HFFc6 (cell line): ENCODE results near the gene NRDC. TPM values are rescaled to one million over a fixed set of nuclear protein-coding genes. Genes with fewer than 3 reads are reported as not detected.
"Not testable (repeated sequence)": the region's sequence is repeated elsewhere in the genome, so short reads cannot be mapped to it uniquely, and the experiment has no call there.

ENCODE experiments used
- DNase-seq: peaks from one replicate; pipeline ENCODE4 v3.0.0-alpha.2; 2018
- H3K27ac Mint-ChIP-seq: 2 replicates; pipeline ENCODE4 v1.8.0; 2020; ENCODE audit warnings: mild to moderate bottlenecking, mixed read lengths
- H3K27me3 Mint-ChIP-seq: 2 replicates; pipeline ENCODE4 v1.8.0; 2021; ENCODE audit warnings: mild to moderate bottlenecking, moderate library complexity, mixed read lengths; ENCODE audit not compliant: insufficient read depth
- H3K36me3 Mint-ChIP-seq: 2 replicates; pipeline ENCODE4 v1.8.0; 2021; ENCODE audit warnings: low read depth, mixed read lengths
- H3K4me1 Mint-ChIP-seq: 2 replicates; pipeline ENCODE4 v1.8.0; 2020; ENCODE audit warnings: low read depth, mixed read lengths
- H3K4me3 Mint-ChIP-seq: 2 replicates; pipeline ENCODE4 v1.8.0; 2020; ENCODE audit warnings: mild to moderate bottlenecking, moderate library complexity, mixed read lengths
- H3K9me3 Mint-ChIP-seq: 2 replicates; pipeline ENCODE4 v1.8.0; 2020; ENCODE audit warnings: mild to moderate bottlenecking, mixed read lengths
- total RNA-seq, 6 experiments: library from RNA; stranded (reverse); fragmentation: NEBNext Ultra II Directional; extraction: Animal tissue kit (Norgen Biotek cat#: 25700); gene quantifications; 2 replicates in 1 of 6; 3 replicates in 5 of 6; pipeline ENCODE4 v1.2.3, GENCODE V29; 2021
- TF ChIP-seq, protein P1 (sequence below): fragments of 200-600 bp; sonication (generic); IDR thresholded peaks from 2 replicates; pipeline ENCODE4 v1.5.0; 2021; ENCODE audit warnings: antibody characterized with exemption, mild to moderate bottlenecking

The NRDC gene
- total RNA-seq, 6 experiments from 2014 or later = 186 to 207 (median 193) TPM

DNA sequence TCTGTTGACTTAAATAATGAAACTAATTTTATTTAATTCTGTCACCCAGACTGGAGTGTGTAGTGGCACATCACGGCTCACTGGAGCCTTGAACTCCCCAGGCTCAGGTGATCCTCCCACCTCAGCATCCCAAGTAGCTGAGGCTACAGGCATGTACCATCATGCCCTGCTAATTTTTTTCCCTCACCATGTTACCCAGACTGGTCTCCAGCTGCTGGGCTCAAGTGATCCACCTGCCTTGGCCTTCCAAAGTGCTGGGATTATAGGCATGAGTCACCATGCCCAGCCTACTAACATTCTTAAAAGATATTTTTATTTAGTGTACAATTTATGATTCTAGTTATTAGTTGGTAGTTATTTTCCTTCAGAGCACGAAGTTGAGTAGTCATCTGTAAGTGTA is 49.5 kb downstream of the NRDC start:
- H3K27me3 Mint-ChIP-seq = no peaks in the 10 kb centered on the region
- no peak overlapping the region for H3K4me3 Mint-ChIP-seq
- H3K4me1 Mint-ChIP-seq = peaks cover 11% of the 10 kb centered on the region
- no peaks in the 10 kb centered on the region for H3K9me3 Mint-ChIP-seq
- peaks cover 10% of the 10 kb centered on the region; the same call in 1 of the 2 replicates for H3K36me3 Mint-ChIP-seq
- TF ChIP-seq, protein P1, sequence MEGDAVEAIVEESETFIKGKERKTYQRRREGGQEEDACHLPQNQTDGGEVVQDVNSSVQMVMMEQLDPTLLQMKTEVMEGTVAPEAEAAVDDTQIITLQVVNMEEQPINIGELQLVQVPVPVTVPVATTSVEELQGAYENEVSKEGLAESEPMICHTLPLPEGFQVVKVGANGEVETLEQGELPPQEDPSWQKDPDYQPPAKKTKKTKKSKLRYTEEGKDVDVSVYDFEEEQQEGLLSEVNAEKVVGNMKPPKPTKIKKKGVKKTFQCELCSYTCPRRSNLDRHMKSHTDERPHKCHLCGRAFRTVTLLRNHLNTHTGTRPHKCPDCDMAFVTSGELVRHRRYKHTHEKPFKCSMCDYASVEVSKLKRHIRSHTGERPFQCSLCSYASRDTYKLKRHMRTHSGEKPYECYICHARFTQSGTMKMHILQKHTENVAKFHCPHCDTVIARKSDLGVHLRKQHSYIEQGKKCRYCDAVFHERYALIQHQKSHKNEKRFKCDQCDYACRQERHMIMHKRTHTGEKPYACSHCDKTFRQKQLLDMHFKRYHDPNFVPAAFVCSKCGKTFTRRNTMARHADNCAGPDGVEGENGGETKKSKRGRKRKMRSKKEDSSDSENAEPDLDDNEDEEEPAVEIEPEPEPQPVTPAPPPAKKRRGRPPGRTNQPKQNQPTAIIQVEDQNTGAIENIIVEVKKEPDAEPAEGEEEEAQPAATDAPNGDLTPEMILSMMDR = no peak
- no peak overlapping the region for H3K27ac Mint-ChIP-seq
- DNase-seq = peak; percentile 3

DNA sequence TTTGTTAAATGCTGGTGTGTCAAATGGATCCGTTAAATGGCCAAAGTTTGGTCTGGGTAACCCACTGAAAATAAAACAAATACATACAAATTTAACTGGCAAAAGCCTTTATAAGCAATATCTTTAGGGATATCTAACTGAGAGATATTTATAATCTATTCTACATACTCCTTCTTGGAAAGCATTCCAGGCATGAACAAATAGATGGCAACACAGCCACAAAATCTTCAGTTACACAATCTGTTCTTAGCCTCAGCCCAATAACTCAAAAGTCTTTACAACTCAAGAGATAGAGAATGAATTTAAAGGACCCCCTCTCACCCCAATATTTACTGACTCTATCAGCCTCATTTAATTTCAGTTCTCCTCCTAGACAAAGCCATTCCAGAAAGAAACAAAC is 58.7 kb downstream of the NRDC start:
- Mint-ChIP-seq H3K27me3 (no peaks in the 10 kb centered on the region; the same call in 1 of the 2 replicates), H3K4me3 (no peak overlapping the region), H3K36me3 (peaks cover 13% of the 10 kb centered on the region; the same call in 1 of the 2 replicates), H3K9me3 (no peaks in the 10 kb centered on the region), H3K4me1 (peaks cover 4% of the 10 kb centered on the region; the same call in 1 of the 2 replicates), H3K27ac (no peak overlapping the region)
- TF ChIP-seq, protein P1 = no peak
- no peak for DNase-seq

DNA sequence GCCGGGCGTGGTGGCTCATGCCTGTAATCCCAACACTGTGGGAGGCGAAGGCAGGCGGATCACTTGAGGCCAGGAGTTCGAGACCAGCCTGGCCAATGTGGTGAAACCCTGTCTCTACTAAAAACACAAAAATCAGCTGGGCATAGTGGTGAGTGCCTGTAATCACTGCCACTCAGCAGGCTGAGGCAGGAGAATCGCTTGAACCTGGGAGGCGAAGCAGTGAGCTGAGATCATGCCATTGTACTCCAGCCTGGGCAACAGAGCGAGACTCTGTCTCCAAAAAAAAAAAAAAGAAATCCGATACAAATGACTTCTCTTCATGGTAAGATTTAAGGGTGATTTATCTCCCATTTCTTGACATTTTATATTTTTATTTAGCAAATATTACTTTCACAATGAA is 59.5 kb downstream of the NRDC start:
- H3K4me3 Mint-ChIP-seq, H3K27ac Mint-ChIP-seq: not testable (repeated sequence)

DNA sequence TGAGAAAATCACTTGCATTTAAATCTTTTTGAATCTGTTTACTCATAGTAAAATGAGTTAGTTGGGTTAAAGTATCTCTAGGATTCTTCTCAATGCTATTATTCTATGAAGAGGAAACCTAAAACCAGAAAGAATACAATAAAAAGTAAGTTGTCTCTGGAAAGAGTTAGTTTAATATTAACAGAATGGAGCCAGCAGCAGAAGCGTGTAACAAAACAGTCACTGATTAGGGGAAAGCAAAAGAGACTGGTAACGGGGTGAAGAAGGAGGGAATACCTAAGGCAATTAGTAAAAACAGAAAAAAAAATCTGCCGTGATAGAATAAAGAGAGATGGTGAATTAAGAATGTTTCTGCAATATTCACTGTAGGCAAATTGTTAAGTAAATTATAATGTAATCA is 60.0 kb downstream of the NRDC start:
- Mint-ChIP-seq H3K4me3 (no peak overlapping the region), H3K27me3 (peaks cover 2% of the 10 kb centered on the region), H3K9me3 (no peaks in the 10 kb centered on the region), H3K4me1 (peaks cover 4% of the 10 kb centered on the region; the same call in 1 of the 2 replicates), H3K36me3 (peaks cover 13% of the 10 kb centered on the region; the same call in 1 of the 2 replicates), H3K27ac (no peak overlapping the region)
- no peak for DNase-seq
- TF ChIP-seq, protein P1 = no peak

More for the DNA sequence above, 59.5 kb downstream of the NRDC start:
- H3K9me3 Mint-ChIP-seq, H3K27me3 Mint-ChIP-seq, DNase-seq, H3K4me1 Mint-ChIP-seq: not testable (repeated sequence)
- peaks cover 13% of the 10 kb centered on the region; the same call in 1 of the 2 replicates for H3K36me3 Mint-ChIP-seq

DNA sequence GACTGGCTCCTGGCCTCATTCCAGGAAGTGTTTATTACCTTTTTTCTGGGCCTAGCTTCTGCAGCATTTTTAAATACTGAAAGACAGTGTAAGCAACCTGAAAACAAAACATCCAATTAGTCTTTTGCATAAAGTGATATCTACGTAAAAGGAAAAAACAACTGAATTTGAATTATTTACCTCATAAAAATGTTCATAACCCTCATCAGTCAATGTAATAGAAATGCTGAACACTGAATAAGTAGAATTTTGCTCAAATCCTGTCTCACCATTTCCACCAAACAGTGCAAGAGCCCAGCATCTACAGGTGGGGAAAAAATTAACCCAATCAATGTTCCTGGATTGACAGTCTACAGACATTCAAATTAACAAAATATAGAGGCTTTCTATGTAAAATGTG is 64.0 kb downstream of the NRDC start:
- H3K36me3 Mint-ChIP-seq = peaks cover 7% of the 10 kb centered on the region
- no peak for DNase-seq
- H3K27ac Mint-ChIP-seq = no peak overlapping the region
- TF ChIP-seq, protein P1 = no peak
- no peaks in the 10 kb centered on the region for H3K9me3 Mint-ChIP-seq
- H3K4me1 Mint-ChIP-seq = peaks cover 12% of the 10 kb centered on the region; the same call in 1 of the 2 replicates
- H3K27me3 Mint-ChIP-seq = peaks cover 3% of the 10 kb centered on the region
- H3K4me3 Mint-ChIP-seq = no peak overlapping the region

DNA sequence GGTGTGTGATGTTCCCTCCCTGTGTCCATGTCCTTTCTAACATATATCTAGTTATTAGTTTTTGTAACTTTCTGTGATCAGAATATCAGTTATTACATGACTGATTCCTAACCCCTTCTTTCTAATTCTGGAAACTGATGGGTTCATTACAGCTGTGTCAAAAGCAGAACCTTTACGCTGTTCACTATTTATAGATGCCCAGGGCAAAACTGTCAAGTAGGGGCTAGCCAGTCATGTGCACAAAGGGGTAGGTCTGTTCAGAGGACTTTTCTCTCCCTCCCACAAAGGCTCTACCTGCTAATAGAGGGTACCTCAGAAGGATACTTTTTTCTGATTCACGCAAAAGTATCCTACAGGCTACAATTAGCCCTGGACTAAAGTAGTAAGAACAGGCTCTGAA is 79.2 kb downstream of the NRDC start:
- DNase-seq = no peak
- H3K27ac Mint-ChIP-seq = no peak overlapping the region
- H3K27me3 Mint-ChIP-seq = no peaks in the 10 kb centered on the region
- TF ChIP-seq, protein P1 = no peak
- peaks cover 28% of the 10 kb centered on the region for H3K36me3 Mint-ChIP-seq
- no peaks in the 10 kb centered on the region; the same call in 1 of the 2 replicates for H3K4me1 Mint-ChIP-seq
- no peaks in the 10 kb centered on the region for H3K9me3 Mint-ChIP-seq
- H3K4me3 Mint-ChIP-seq = no peak overlapping the region
